Measurements from ENCODE around the gene CDC34.

The CDC34 gene

GRCh38 chr19:575527-576506 lies 44.3 kb downstream of the CDC34 start:
- Histone ChIP-seq H3K4me3 (ENCODE audit: low read length) (no peak overlapping the region), H3K27ac (ENCODE audit: low read length) (no peak overlapping the region)
- WGBS (ENCODE audit: insufficient coverage, insufficient read length): no CpG with 5 or more reads among the region's 38 CpGs

DNA sequence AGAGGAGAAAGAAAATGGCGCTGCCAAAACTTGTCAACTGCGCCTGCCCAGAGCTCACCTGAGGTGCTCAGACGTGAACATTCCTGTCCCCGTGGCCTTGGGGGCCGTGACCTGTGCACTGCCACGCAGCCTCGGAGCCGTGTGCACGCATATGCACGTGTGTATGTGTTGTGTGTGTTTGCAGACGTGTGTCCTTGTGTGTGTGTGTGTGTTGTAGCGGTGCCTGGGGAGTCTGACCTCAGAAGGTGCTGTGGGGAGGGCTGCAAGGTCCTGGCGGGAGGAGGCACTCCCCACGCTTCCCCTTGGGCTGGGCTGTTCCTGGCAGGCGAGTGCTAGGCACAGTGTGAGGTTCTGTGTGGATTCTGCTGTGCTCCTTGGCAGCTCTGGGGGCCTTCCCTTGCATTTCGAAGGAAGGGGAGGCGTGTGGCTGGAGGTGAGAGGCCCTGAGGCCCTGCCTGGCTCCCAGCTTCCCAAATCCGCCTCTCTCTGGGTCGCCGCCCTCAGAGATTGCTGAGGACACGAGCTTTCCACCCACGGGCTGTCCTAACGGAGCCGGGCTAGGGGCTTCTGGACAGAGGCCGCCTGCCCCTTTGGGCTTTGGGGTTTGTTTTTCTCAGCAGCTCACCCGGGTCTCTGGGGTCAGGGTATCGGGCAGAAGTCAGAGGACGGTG lies 45.3 kb downstream of the CDC34 start:
- Histone ChIP-seq H3K9me3 (ENCODE audit: control insufficient read depth, insufficient read depth, low read length) (no peaks in the 10 kb centered on the region), H3K27ac (ENCODE audit: low read length) (no peak overlapping the region), H3K4me3 (ENCODE audit: low read length) (no peak overlapping the region), H3K27me3 (ENCODE audit: control insufficient read depth, insufficient read depth, low read length) (no peaks in the 10 kb centered on the region), H3K4me1 (ENCODE audit: control insufficient read depth, insufficient read depth, low read length) (peaks cover 9% of the 10 kb centered on the region), H3K36me3 (ENCODE audit: control insufficient read depth, insufficient read depth, low read length) (peaks cover 27% of the 10 kb centered on the region)
- WGBS (ENCODE audit: insufficient coverage, insufficient read length): no CpG with 5 or more reads among the region's 28 CpGs
- DNase-seq (ENCODE audit: low read depth, low spot score): no peak

More at GRCh38 chr19:575527-576506, 44.3 kb downstream of the CDC34 start:
- H3K9me3 ChIP-seq (ENCODE audit: control insufficient read depth, insufficient read depth, low read length): no peaks in the 10 kb centered on the region
- peaks cover 19% of the 10 kb centered on the region for H3K36me3 ChIP-seq (ENCODE audit: control insufficient read depth, insufficient read depth, low read length)
- H3K27me3 ChIP-seq (ENCODE audit: control insufficient read depth, insufficient read depth, low read length): no peaks in the 10 kb centered on the region
- peaks cover 7% of the 10 kb centered on the region for H3K4me1 ChIP-seq (ENCODE audit: control insufficient read depth, insufficient read depth, low read length)
- no peak for DNase-seq (ENCODE audit: low read depth, low spot score)

GRCh38 chr19:577439-578392 lies 46.2 kb downstream of the CDC34 start:
- DNase-seq (ENCODE audit: low read depth, low spot score): no peak
- Histone ChIP-seq H3K4me1 (ENCODE audit: control insufficient read depth, insufficient read depth, low read length) (peaks cover 9% of the 10 kb centered on the region), H3K36me3 (ENCODE audit: control insufficient read depth, insufficient read depth, low read length) (peaks cover 29% of the 10 kb centered on the region), H3K9me3 (ENCODE audit: control insufficient read depth, insufficient read depth, low read length) (no peaks in the 10 kb centered on the region), H3K27ac (ENCODE audit: low read length) (no peak overlapping the region), H3K4me3 (ENCODE audit: low read length) (no peak overlapping the region), H3K27me3 (ENCODE audit: control insufficient read depth, insufficient read depth, low read length) (no peaks in the 10 kb centered on the region)
- no CpG with 5 or more reads among the region's 66 CpGs for WGBS (ENCODE audit: insufficient coverage, insufficient read length)

DNA sequence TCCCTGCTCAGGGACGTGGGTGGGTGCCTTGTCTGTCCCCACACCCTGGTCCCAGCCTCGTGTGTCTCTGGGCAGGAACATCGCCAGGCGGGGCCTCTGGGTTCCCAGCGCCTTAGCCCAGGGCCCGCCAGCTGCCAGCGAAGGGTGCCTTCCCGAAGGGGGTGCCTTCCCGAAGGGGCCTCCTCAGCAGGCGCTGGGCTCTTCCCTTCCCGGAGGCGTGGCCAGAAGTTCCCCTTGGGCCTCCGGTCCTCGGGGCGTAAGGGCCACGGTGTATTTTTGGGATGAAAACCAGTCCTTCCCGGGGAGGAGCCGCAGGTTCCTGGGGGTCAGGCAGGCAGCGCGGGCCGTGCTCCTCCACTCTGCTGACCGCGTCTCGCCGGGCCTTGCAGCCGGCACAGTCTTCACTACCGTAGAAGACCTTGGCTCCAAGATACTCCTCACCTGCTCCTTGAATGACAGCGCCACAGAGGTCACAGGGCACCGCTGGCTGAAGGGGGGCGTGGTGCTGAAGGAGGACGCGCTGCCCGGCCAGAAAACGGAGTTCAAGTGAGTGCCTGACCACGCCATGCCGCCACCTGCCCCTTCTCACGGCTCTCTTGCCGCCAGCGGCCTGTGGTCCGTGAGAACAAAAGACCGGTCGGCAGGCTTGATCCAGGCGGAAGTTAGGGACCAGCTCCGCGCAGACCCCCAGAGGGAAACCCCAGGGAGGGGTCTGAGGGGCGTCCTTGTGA lies 47.7 kb downstream of the CDC34 start:
- no peaks in the 10 kb centered on the region for H3K9me3 ChIP-seq (ENCODE audit: control insufficient read depth, insufficient read depth, low read length)
- no peak overlapping the region for H3K4me3 ChIP-seq (ENCODE audit: low read length)
- DNase-seq (ENCODE audit: low read depth, low spot score): no peak
- WGBS (ENCODE audit: insufficient coverage, insufficient read length): no CpG with 5 or more reads among the region's 46 CpGs
- no peak overlapping the region for H3K27ac ChIP-seq (ENCODE audit: low read length)
- no peaks in the 10 kb centered on the region for H3K27me3 ChIP-seq (ENCODE audit: control insufficient read depth, insufficient read depth, low read length)
- peaks cover 35% of the 10 kb centered on the region for H3K36me3 ChIP-seq (ENCODE audit: control insufficient read depth, insufficient read depth, low read length)
- H3K4me1 ChIP-seq (ENCODE audit: control insufficient read depth, insufficient read depth, low read length): peaks cover 9% of the 10 kb centered on the region

DNA sequence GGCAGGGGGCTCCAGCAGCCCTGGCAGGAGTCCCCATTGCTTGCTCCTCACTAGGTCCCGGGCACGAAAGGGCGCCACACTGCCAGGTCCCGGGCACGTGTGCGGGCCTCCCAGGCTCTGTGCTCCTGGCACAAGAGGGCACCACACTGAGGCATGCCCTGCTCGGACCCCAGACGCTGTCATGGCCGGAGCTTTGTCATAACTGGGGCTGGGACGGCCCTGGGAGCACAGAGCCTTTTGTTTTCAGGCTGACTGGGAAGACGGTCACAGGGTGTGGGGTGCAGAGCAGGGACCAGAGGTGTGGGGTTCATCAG lies 48.2 kb downstream of the CDC34 start:
- peaks cover 35% of the 10 kb centered on the region for H3K36me3 ChIP-seq (ENCODE audit: control insufficient read depth, insufficient read depth, low read length)
- WGBS (ENCODE audit: insufficient coverage, insufficient read length): no CpG with 5 or more reads among the region's 11 CpGs
- DNase-seq (ENCODE audit: low read depth, low spot score): no peak
- H3K4me1 ChIP-seq (ENCODE audit: control insufficient read depth, insufficient read depth, low read length): peaks cover 7% of the 10 kb centered on the region
- H3K27ac ChIP-seq (ENCODE audit: low read length): no peak overlapping the region
- H3K9me3 ChIP-seq (ENCODE audit: control insufficient read depth, insufficient read depth, low read length): no peaks in the 10 kb centered on the region
- H3K4me3 ChIP-seq (ENCODE audit: low read length): no peak overlapping the region
- no peaks in the 10 kb centered on the region for H3K27me3 ChIP-seq (ENCODE audit: control insufficient read depth, insufficient read depth, low read length)

DNA sequence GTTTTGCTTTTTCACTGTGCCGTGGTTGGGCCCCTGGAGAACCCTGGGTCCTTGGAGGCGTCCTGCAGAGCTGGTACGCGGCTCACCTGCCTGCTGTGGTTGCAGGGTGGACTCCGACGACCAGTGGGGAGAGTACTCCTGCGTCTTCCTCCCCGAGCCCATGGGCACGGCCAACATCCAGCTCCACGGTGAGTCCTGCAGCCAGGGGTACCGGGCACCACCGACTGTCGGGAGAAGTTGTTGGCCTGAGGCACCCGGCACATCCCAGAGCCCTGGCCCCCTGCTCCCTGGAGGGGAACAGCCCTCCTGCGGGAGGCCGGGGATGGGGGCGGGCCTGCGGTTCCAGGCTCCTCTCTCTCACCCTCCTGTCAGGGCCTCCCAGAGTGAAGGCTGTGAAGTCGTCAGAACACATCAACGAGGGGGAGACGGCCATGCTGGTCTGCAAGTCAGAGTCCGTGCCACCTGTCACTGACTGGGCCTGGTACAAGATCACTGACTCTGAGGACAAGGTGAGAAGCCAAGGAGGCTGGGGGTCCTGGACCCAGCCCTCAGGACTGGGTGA lies 48.8 kb downstream of the CDC34 start:
- DNase-seq (ENCODE audit: low read depth, low spot score): no peak
- Histone ChIP-seq H3K4me3 (ENCODE audit: low read length) (no peak overlapping the region), H3K4me1 (ENCODE audit: control insufficient read depth, insufficient read depth, low read length) (peaks cover 3% of the 10 kb centered on the region; the same call in 1 of the 2 replicates), H3K9me3 (ENCODE audit: control insufficient read depth, insufficient read depth, low read length) (no peaks in the 10 kb centered on the region), H3K27ac (ENCODE audit: low read length) (no peak overlapping the region), H3K36me3 (ENCODE audit: control insufficient read depth, insufficient read depth, low read length) (peaks cover 35% of the 10 kb centered on the region), H3K27me3 (ENCODE audit: control insufficient read depth, insufficient read depth, low read length) (no peaks in the 10 kb centered on the region)
- WGBS (ENCODE audit: insufficient coverage, insufficient read length): no CpG with 5 or more reads among the region's 22 CpGs

DNA sequence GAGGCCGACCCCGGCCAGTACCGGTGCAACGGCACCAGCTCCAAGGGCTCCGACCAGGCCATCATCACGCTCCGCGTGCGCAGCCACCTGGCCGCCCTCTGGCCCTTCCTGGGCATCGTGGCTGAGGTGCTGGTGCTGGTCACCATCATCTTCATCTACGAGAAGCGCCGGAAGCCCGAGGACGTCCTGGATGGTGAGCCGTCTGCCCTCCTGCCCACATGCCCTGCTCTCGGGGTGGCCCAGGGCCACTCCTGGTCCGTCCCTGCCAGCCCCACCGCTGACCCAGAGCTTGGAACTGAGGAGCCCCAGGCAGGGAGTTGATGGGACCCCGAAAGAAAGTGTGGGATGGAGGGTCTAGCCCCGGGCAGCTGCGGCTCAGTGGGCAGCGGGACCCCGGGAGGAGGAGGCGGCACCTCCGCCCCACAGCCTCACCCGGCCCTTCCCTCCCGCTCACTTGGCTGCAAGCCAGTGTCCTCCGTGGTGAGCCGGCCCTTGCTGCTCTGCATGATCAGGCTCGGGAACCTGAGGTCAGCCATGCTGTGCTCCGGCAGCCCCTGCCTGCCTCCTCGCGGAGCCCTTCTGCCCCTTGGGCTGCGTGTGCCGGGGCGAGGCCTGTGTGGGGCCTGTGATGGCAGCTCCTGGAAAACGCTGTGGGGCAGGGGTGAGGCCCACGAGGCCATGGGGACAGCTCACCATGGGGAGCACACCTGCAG lies 50.0 kb downstream of the CDC34 start:
- Histone ChIP-seq H3K4me1 (ENCODE audit: control insufficient read depth, insufficient read depth, low read length) (peaks cover 3% of the 10 kb centered on the region; the same call in 1 of the 2 replicates), H3K9me3 (ENCODE audit: control insufficient read depth, insufficient read depth, low read length) (no peaks in the 10 kb centered on the region), H3K4me3 (ENCODE audit: low read length) (no peak overlapping the region), H3K36me3 (ENCODE audit: control insufficient read depth, insufficient read depth, low read length) (peaks cover 35% of the 10 kb centered on the region), H3K27me3 (ENCODE audit: control insufficient read depth, insufficient read depth, low read length) (no peaks in the 10 kb centered on the region), H3K27ac (ENCODE audit: low read length) (no peak overlapping the region)
- WGBS (ENCODE audit: insufficient coverage, insufficient read length): no CpG with 5 or more reads among the region's 40 CpGs
- no peak for DNase-seq (ENCODE audit: low read depth, low spot score)

DNA sequence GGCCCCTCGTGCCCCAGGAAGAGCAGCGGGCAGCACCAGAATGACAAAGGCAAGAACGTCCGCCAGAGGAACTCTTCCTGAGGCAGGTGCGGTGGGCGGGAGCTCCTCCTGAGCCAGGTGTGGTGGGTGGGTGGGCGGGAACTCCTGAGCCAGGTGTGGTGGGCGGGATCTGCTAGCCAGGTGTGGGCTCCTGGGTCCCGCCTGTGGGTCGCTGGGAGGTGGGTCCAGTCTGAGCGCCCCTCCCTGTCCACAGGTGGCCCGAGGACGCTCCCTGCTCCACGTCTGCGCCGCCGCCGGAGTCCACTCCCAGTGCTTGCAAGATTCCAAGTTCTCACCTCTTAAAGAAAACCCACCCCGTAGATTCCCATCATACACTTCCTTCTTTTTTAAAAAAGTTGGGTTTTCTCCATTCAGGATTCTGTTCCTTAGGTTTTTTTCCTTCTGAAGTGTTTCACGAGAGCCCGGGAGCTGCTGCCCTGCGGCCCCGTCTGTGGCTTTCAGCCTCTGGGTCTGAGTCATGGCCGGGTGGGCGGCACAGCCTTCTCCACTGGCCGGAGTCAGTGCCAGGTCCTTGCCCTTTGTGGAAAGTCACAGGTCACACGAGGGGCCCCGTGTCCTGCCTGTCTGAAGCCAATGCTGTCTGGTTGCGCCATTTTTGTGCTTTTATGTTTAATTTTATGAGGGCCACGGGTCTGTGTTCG lies 51.1 kb downstream of the CDC34 start:
- WGBS (ENCODE audit: insufficient coverage, insufficient read length): no CpG with 5 or more reads among the region's 31 CpGs
- H3K27ac ChIP-seq (ENCODE audit: low read length): no peak overlapping the region
- H3K9me3 ChIP-seq (ENCODE audit: control insufficient read depth, insufficient read depth, low read length): no peaks in the 10 kb centered on the region
- no peaks in the 10 kb centered on the region for H3K27me3 ChIP-seq (ENCODE audit: control insufficient read depth, insufficient read depth, low read length)
- H3K4me3 ChIP-seq (ENCODE audit: low read length): no peak overlapping the region
- DNase-seq (ENCODE audit: low read depth, low spot score): no peak
- H3K4me1 ChIP-seq (ENCODE audit: control insufficient read depth, insufficient read depth, low read length): peaks cover 2% of the 10 kb centered on the region; the same call in 1 of the 2 replicates
- peaks cover 31% of the 10 kb centered on the region for H3K36me3 ChIP-seq (ENCODE audit: control insufficient read depth, insufficient read depth, low read length)
